Measurements from ENCODE around the gene MARCKS.

MARCKS gene

DNA sequence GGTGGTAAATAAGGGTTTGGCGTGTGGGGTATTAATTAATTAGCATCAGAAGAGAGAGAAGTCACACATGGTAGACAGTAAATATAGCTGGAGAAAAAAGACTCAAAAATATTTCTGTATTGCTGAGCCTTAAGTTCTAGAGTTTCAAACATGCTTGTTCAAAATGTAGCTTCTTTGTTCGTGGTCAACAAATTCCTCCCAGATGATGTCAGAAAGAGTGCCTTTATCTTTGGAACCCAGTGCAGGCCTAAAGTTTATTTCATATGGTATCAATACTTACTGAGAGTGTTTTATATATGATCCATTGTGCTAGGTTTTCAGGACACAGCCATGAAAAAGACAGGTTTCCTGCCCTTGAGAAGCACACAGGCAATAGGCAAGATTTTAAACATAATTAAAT, 18.3 kb downstream of the MARCKS start:
- H4K20me1 ChIP-seq (ENCODE audit: insufficient read depth, low read length), result no peaks in the 10 kb centered on the region
- no peak overlapping the region for H3K4me3 ChIP-seq (ENCODE audit: low read depth in 1 of 2, low read length in 2 of 2)
- no peaks in the 10 kb centered on the region for H3K9me3 ChIP-seq (ENCODE audit: insufficient read depth, low read length, severe bottlenecking)
- no peak overlapping the region for H2AFZ ChIP-seq (ENCODE audit: low read depth, low read length)
- H3K4me2 ChIP-seq (ENCODE audit: insufficient read depth, low read length), result no peak overlapping the region
- TF ChIP-seq EZH2 (IDR thresholded peaks at IDR 0.05; ENCODE audit: borderline replicate concordance, low read depth, low read length, severe bottlenecking), result no peak
- TF ChIP-seq, protein P1, sequence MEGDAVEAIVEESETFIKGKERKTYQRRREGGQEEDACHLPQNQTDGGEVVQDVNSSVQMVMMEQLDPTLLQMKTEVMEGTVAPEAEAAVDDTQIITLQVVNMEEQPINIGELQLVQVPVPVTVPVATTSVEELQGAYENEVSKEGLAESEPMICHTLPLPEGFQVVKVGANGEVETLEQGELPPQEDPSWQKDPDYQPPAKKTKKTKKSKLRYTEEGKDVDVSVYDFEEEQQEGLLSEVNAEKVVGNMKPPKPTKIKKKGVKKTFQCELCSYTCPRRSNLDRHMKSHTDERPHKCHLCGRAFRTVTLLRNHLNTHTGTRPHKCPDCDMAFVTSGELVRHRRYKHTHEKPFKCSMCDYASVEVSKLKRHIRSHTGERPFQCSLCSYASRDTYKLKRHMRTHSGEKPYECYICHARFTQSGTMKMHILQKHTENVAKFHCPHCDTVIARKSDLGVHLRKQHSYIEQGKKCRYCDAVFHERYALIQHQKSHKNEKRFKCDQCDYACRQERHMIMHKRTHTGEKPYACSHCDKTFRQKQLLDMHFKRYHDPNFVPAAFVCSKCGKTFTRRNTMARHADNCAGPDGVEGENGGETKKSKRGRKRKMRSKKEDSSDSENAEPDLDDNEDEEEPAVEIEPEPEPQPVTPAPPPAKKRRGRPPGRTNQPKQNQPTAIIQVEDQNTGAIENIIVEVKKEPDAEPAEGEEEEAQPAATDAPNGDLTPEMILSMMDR (IDR thresholded peaks at IDR 0.05; ENCODE audit: borderline replicate concordance, extremely low read depth, low read length, poor library complexity, severe bottlenecking), result no peak
- no peak for ATAC-seq (ENCODE audit: insufficient read depth, low read depth)
- peaks cover 20% of the 10 kb centered on the region for H3K4me1 ChIP-seq (ENCODE audit: insufficient read depth, low read length)
- H3K9ac ChIP-seq (ENCODE audit: low read depth, low read length), result no peak overlapping the region
- no peak overlapping the region for H3K27ac ChIP-seq (ENCODE audit: low read length)
- H3K27me3 ChIP-seq (ENCODE audit: insufficient read depth, low read length, poor library complexity), result no peaks in the 10 kb centered on the region
- no peak for DNase-seq
- no peaks in the 10 kb centered on the region for H3K79me2 ChIP-seq (ENCODE audit: insufficient read depth, low read length)
- H3K36me3 ChIP-seq (ENCODE audit: insufficient read depth, low read length), result no peaks in the 10 kb centered on the region

DNA sequence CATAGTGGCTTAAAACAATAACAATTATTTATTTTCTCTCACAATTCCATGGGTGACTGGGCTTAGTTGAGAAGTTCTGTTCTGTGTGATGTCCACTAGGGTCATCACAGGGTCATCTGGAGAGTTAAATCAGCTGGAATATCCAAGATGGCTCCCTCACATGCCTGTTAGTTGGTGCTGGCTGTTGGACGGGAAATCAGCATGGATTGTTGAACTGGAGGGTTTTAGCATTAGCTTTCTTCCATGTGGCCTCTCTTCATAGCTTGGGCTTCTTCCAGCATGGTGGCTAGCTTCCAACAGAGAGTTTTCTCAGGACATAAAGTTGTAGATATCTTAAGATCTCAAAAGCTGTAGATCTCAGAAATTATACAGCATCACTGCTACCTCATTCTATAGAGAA, 19.6 kb downstream of the MARCKS start:
- no peaks in the 10 kb centered on the region for H3K36me3 ChIP-seq (ENCODE audit: insufficient read depth, low read length)
- H3K79me2 ChIP-seq (ENCODE audit: insufficient read depth, low read length), result no peaks in the 10 kb centered on the region
- H3K9me3 ChIP-seq (ENCODE audit: insufficient read depth, low read length, severe bottlenecking), result no peaks in the 10 kb centered on the region
- no peaks in the 10 kb centered on the region for H4K20me1 ChIP-seq (ENCODE audit: insufficient read depth, low read length)
- no peak overlapping the region for H3K27ac ChIP-seq (ENCODE audit: low read length)
- H2AFZ ChIP-seq (ENCODE audit: low read depth, low read length), result no peak overlapping the region
- no peaks in the 10 kb centered on the region for H3K27me3 ChIP-seq (ENCODE audit: insufficient read depth, low read length, poor library complexity)
- no peak overlapping the region for H3K4me3 ChIP-seq (ENCODE audit: low read depth in 1 of 2, low read length in 2 of 2)
- ATAC-seq (ENCODE audit: insufficient read depth, low read depth) (no peak), DNase-seq (no peak)
- TF ChIP-seq, protein P1 (IDR thresholded peaks at IDR 0.05; ENCODE audit: borderline replicate concordance, extremely low read depth, low read length, poor library complexity, severe bottlenecking), result no peak
- TF ChIP-seq EZH2 (IDR thresholded peaks at IDR 0.05; ENCODE audit: borderline replicate concordance, low read depth, low read length, severe bottlenecking), result no peak
- no peak overlapping the region for H3K9ac ChIP-seq (ENCODE audit: low read depth, low read length)
- no peak overlapping the region for H3K4me2 ChIP-seq (ENCODE audit: insufficient read depth, low read length)
- H3K4me1 ChIP-seq (ENCODE audit: insufficient read depth, low read length), result peaks cover 20% of the 10 kb centered on the region

DNA sequence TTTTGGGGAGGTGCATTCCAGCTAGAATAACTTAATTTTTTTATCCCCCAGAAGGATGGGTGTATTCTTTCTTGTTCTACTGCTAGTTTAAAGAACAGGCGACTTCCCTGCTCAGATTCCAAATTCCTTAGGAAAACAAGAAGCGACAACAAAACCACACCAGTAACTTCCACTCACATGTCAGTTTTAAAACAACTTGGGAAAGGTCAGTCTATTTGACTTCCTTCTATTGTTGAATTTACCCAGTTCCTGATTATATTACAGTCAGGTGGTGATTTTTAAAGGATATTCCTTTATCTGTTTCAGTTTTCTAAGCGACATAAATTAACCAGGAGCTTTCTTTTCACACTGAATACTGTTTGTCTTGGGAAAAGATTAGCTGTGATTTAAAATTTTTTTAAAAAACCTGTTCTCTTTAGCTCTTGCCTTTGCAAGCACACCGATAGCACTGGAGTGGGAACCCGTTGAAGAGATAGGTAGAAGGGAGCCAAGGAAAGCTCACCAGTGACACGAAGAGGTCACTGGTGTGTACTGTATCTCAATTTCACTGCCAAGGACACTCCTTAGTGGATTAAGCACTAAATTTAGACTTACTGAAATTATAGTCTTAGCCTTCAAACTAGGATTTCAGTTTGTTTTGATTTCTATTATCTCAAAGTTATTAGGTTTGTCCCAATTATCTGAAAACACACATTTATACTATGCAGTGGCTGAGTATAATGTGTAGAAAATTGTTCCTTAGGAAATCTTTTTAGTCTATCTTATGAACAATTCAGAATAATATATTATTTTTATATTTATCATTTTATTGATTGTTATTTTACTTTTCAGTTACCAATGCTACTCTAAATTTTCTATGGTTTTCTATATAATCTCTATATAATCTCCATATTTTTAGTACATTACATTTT, 22.3 kb downstream of the MARCKS start:
- peak; percentile 37 for DNase-seq
- no peaks in the 10 kb centered on the region for H3K9me3 ChIP-seq (ENCODE audit: insufficient read depth, low read length, severe bottlenecking)
- no peaks in the 10 kb centered on the region for H3K4me1 ChIP-seq (ENCODE audit: insufficient read depth, low read length)
- TF ChIP-seq, protein P1 (IDR thresholded peaks at IDR 0.05; ENCODE audit: borderline replicate concordance, extremely low read depth, low read length, poor library complexity, severe bottlenecking), result peak; percentile 69
- no peak for TF ChIP-seq EZH2 (IDR thresholded peaks at IDR 0.05; ENCODE audit: borderline replicate concordance, low read depth, low read length, severe bottlenecking)
- H2AFZ ChIP-seq (ENCODE audit: low read depth, low read length), result no peak overlapping the region
- ATAC-seq (ENCODE audit: insufficient read depth, low read depth), result peak; percentile 96
- no peaks in the 10 kb centered on the region for H3K79me2 ChIP-seq (ENCODE audit: insufficient read depth, low read length)
- no peak overlapping the region for H3K27ac ChIP-seq (ENCODE audit: low read length)
- no peak overlapping the region for H3K4me3 ChIP-seq (ENCODE audit: low read depth in 1 of 2, low read length in 2 of 2)
- no peaks in the 10 kb centered on the region for H4K20me1 ChIP-seq (ENCODE audit: insufficient read depth, low read length)
- H3K9ac ChIP-seq (ENCODE audit: low read depth, low read length), result no peak overlapping the region
- no peaks in the 10 kb centered on the region for H3K36me3 ChIP-seq (ENCODE audit: insufficient read depth, low read length)
- H3K4me2 ChIP-seq (ENCODE audit: insufficient read depth, low read length), result no peak overlapping the region
- H3K27me3 ChIP-seq (ENCODE audit: insufficient read depth, low read length, poor library complexity), result no peaks in the 10 kb centered on the region

All from DND-41 (cell line).